HepG2 (cell line): Measurements from ENCODE around the gene DBX2. TPM values are rescaled to one million over a fixed set of nuclear protein-coding genes. Genes with fewer than 3 reads are reported as not detected.

Experiments
- ATAC-seq: fragments of 200-7000 bp; cut with Tn5 transposase; 3 replicates; pipeline ENCODE4 v1.9.1; 2020; ENCODE audit warnings: mild to moderate bottlenecking, moderate library complexity
- BruUV-seq: library from RNA; stranded (reverse); fragments of 400-500 nt; replicated peaks from 2 replicates; lab custom pipeline; 2021; lab: Mats Ljungman, UMichigan
- CTCF ChIA-PET: fragments of 300-600 bp; formaldehyde crosslinking; extraction: SDS; loops from one replicate; lab custom pipeline; 2021; ENCODE audit warnings: low total read pairs, inconsistent platforms, low intra/inter-chr PET ratio; lab: Yijun Ruan, JAX
- POLR2A ChIA-PET: fragments of 350-600 bp; sonication (Branson Sonifier 250); formaldehyde crosslinking; loops from one replicate; lab custom pipeline; 2020; ENCODE audit warnings: antibody characterized with exemption, inconsistent platforms; lab: Yijun Ruan, JAX
- DNase-seq: peaks from one replicate; pipeline ENCODE4 v3.0.0-alpha.2; 2015; ENCODE audit warnings: low spot score
- FAIRE-seq: peaks from 3 replicates; lab custom pipeline; 2011; peaks lifted over from hg19 to GRCh38; lab: Jason Lieb, UNC
- H2AFZ ChIP-seq: one replicate; pipeline ENCODE4 v1.6.1; 2011; ENCODE audit warnings: low read length, inconsistent platforms
- H3K27ac ChIP-seq: fragments of 300-600 bp; 3 replicates; pipeline ENCODE4 v1.8.0; 2011; ENCODE audit warnings: mixed run types, mild to moderate bottlenecking, mixed read lengths, low read length, inconsistent platforms; ENCODE audit not compliant: insufficient read depth; ENCODE audit errors: extremely low read length
- H3K27me3 ChIP-seq, 2 experiments: fragments of 200-600 bp in 1 of 2; 2 replicates in 1 of 2; 3 replicates in 1 of 2; pipeline versions ENCODE4 v1.6.0 to v1.8.0; 2011; ENCODE audit warnings: low read length in 2 of 2, mild to moderate bottlenecking in 2 of 2, moderate library complexity in 2 of 2, inconsistent platforms in 1 of 2; ENCODE audit not compliant: insufficient read depth in 2 of 2, control insufficient read depth in 1 of 2
- H3K36me3 ChIP-seq, 2 experiments: fragments of 200-600 bp in 1 of 2; replicated peaks in 1 of 2; 2 replicates in 1 of 2; 3 replicates in 1 of 2; pipeline versions ENCODE4 v1.5.1 to v1.8.0; 2011; ENCODE audit warnings: low read length in 2 of 2, inconsistent platforms in 1 of 2; ENCODE audit not compliant: insufficient read depth in 2 of 2, control insufficient read depth in 1 of 2
- H3K4me1 ChIP-seq: 2 replicates; pipeline ENCODE4 v1.5.1; 2012; ENCODE audit warnings: low read length, inconsistent platforms; ENCODE audit not compliant: insufficient read depth
- H3K4me2 ChIP-seq: 2 replicates; pipeline ENCODE4 v1.6.0; 2011; ENCODE audit warnings: low read depth, low read length, inconsistent platforms
- H3K4me3 ChIP-seq, 3 experiments: fragments of 200-600 bp in 1 of 3; sonication (generic), shearing (Covaris generic) in 1 of 3; replicated peaks in 1 of 3; 2 replicates each; pipeline ENCODE4 v1.5.1; 2011 to 2016; ENCODE audit warnings: low read length in 3 of 3, inconsistent platforms in 2 of 3, low read depth in 2 of 3, mild to moderate bottlenecking in 2 of 3, control low read depth in 1 of 3, mixed read lengths in 1 of 3; ENCODE audit not compliant: insufficient read depth in 1 of 3
- H3K79me2 ChIP-seq: one replicate; pipeline ENCODE4 v1.6.1; 2011; ENCODE audit warnings: low read length, inconsistent platforms; ENCODE audit not compliant: insufficient read depth
- H3K9ac ChIP-seq: 2 replicates; pipeline ENCODE4 v1.6.0; 2011; ENCODE audit warnings: mild to moderate bottlenecking, low read depth, low read length, inconsistent platforms; ENCODE audit not compliant: insufficient read depth
- H3K9me3 ChIP-seq: 2 replicates; pipeline ENCODE4 v1.5.1; 2012; ENCODE audit warnings: mild to moderate bottlenecking, low read length
- H4K20me1 ChIP-seq: 2 replicates; pipeline ENCODE4 v1.6.0; 2011; ENCODE audit warnings: inconsistent platforms, mild to moderate bottlenecking, low read length, moderate library complexity; ENCODE audit not compliant: insufficient read depth
- AHDC1 ChIP-seq: sonication (generic); formaldehyde crosslinking; IDR thresholded peaks from 2 replicates; pipeline ENCODE4 v1.5.1; 2020; ENCODE audit warnings: mild to moderate bottlenecking, missing genetic modification reagents, borderline replicate concordance
- CBX2 ChIP-seq, 2 experiments: fragments of 200-600 bp in 1 of 2; sonication (generic); formaldehyde crosslinking in 1 of 2; IDR thresholded peaks; 2 replicates each; pipeline versions ENCODE4 v1.7.0 to v1.8.1; 2018 to 2022; ENCODE audit warnings: low read depth in 2 of 2, low read length in 1 of 2, mild to moderate bottlenecking in 1 of 2, missing genetic modification reagents in 1 of 2
- E2F1 ChIP-seq: sonication (generic); formaldehyde crosslinking; IDR thresholded peaks from 2 replicates; pipeline ENCODE4 v1.5.0; 2020; ENCODE audit warnings: missing genetic modification reagents
- FOXA3 ChIP-seq: IDR thresholded peaks from 2 replicates; pipeline ENCODE4 v1.6.1; 2016; ENCODE audit warnings: missing genetic modification reagents, missing compliant biosample characterization
- IKZF1 ChIP-seq: fragments of 450-650 bp; IDR thresholded peaks from 2 replicates; pipeline ENCODE4 v1.7.1; 2016
- NPAS2 ChIP-seq: sonication (generic); formaldehyde crosslinking; IDR thresholded peaks from 2 replicates; pipeline ENCODE4 v1.8.0; 2022; ENCODE audit warnings: mild to moderate bottlenecking, missing genetic modification reagents, borderline replicate concordance
- SP1 ChIP-seq, 2 experiments: fragments of 450-650 bp in 1 of 2; sonication (generic) in 1 of 2; formaldehyde crosslinking in 1 of 2; IDR thresholded peaks; 2 replicates each; pipeline versions ENCODE4 v1.4.0 to v1.6.1; 2016 to 2020; ENCODE audit warnings: missing genetic modification reagents in 1 of 2
- SUZ12 ChIP-seq: fragments of 150-350 bp; IDR thresholded peaks from 2 replicates; pipeline ENCODE4 v1.6.1; 2014; ENCODE audit warnings: low read depth, low read length
- YY1 ChIP-seq: IDR thresholded peaks from 2 replicates; pipeline ENCODE4 v1.6.1; 2011; ENCODE audit warnings: low read length, low read depth, moderate library complexity, mild to moderate bottlenecking; ENCODE audit not compliant: insufficient read depth, insufficient replicate concordance
- ZFP41 ChIP-seq: sonication (generic); formaldehyde crosslinking; IDR thresholded peaks from 2 replicates; pipeline ENCODE4 v1.4.0; 2020; ENCODE audit warnings: mild to moderate bottlenecking, missing genetic modification reagents, borderline replicate concordance
- ZMYM4 ChIP-seq: sonication (generic); formaldehyde crosslinking; IDR thresholded peaks from 2 replicates; pipeline ENCODE4 v1.8.1; 2023; ENCODE audit warnings: mild to moderate bottlenecking, missing genetic modification reagents
- ZNF12 ChIP-seq: sonication (generic); formaldehyde crosslinking; IDR thresholded peaks from 2 replicates; pipeline ENCODE4 v1.5.0; 2020; ENCODE audit warnings: missing genetic modification reagents
- ZNF274 ChIP-seq: sonication (generic); formaldehyde crosslinking; IDR thresholded peaks from 2 replicates; pipeline ENCODE4 v1.5.1; 2020; ENCODE audit warnings: mild to moderate bottlenecking, missing genetic modification reagents
- ZNF326 ChIP-seq: sonication (generic); formaldehyde crosslinking; IDR thresholded peaks from 2 replicates; pipeline ENCODE4 v1.4.0; 2020; ENCODE audit warnings: missing genetic modification reagents, borderline replicate concordance
- ZNF557 ChIP-seq: sonication (generic); formaldehyde crosslinking; IDR thresholded peaks from 2 replicates; pipeline ENCODE4 v1.4.0; 2020; ENCODE audit warnings: missing genetic modification reagents
- ZSCAN30 ChIP-seq: sonication (generic); formaldehyde crosslinking; IDR thresholded peaks from 2 replicates; pipeline ENCODE4 v1.5.0; 2020; ENCODE audit warnings: mild to moderate bottlenecking, missing genetic modification reagents
- WGBS: methylation state at CpG from one replicate; pipeline ENCODE4 v1.1.6; 2017; ENCODE audit warnings: low lambda C conversion rate; 5-methylcytosine and 5-hydroxymethylcytosine counted together
- in situ Hi-C: cut with HindIII; loops from 2 replicates; pipeline ENCODE4 v1.10.0; 2017; ENCODE audit warnings: low pct_unique_long_range_greater_than_20kb; ENCODE audit not compliant: extremely low pct_ligation_motif_present
- intact Hi-C: fragments of 100-400 bp; cut with micrococcal nuclease; formaldehyde crosslinking; loops from one replicate; pipeline ENCODE4 v1.10.0; 2022; ENCODE audit not compliant: unreplicated experiment
- polyA plus RNA-seq, 8 experiments: library from polyadenylated mRNA; depleted of rRNA in 3 of 8; stranded (reverse) in 7 of 8; unstranded in 1 of 8; fragments of >200 nt; fragmentation: Illumina TruSeq in 4 of 8; extraction: Trizol in 4 of 8; gene quantifications; 2 replicates each; pipeline versions ENCODE4 v1.2.1 to v1.2.3, GENCODE V29; 2011 to 2016; ENCODE audit warnings: low read depth in 4 of 8, missing spikeins in 1 of 8, mixed read lengths in 1 of 8; ENCODE audit not compliant: insufficient read depth in 1 of 8
- total RNA-seq, 5 experiments: library from RNA; depleted of rRNA; stranded (reverse); fragments of >200 nt; fragmentation: Illumina TruSeq; extraction: Trizol; gene quantifications; 2 replicates each; pipeline ENCODE4 v1.2.3, GENCODE V29; 2016; ENCODE audit warnings: low read depth in 1 of 5

The DBX2 gene
- total and polyA plus RNA-seq, 2 of the 13 experiments (the other 11 are each of a cell fraction or from before 2014, with no cell fraction given) = not detected

GRCh38 chr12:45051572-45052125 is 750 bp upstream of the DBX2 start:
- no peak for DNase-seq
- BruUV-seq = no TSS peak
- ChIA-PET CTCF (no interaction called here), POLR2A (no interaction called here)
- Histone ChIP-seq H3K9me3 (no peaks in the 10 kb centered on the region), H2AFZ (no peak overlapping the region), H4K20me1 (no peaks in the 10 kb centered on the region), H3K27ac (no peak overlapping the region), H3K4me2 (no peak overlapping the region), H3K79me2 (no peaks in the 10 kb centered on the region), H3K27me3 (peaks cover 6 to 34% of the 10 kb centered on the region in 2 experiments), H3K36me3 (no peaks in the 10 kb centered on the region), H3K4me1 (no peaks in the 10 kb centered on the region), H3K4me3 (no peak overlapping the region; a peak in 1 of 6 replicates), H3K9ac (no peak overlapping the region)
- TF ChIP-seq AHDC1 (CRISPR knock-in tag) = no peak
- no peak for TF ChIP-seq SP1 (IDR thresholded peaks at IDR 0.05)
- no peak for TF ChIP-seq SP1 (CRISPR knock-in tag; IDR thresholded peaks at IDR 0.05)
- no peak for TF ChIP-seq ZFP41
- no peak for TF ChIP-seq E2F1 (CRISPR knock-in tag)
- no peak for TF ChIP-seq IKZF1
- TF ChIP-seq YY1 = no peak
- no peak for TF ChIP-seq NPAS2 (CRISPR knock-in tag)
- no peak for TF ChIP-seq ZNF326
- TF ChIP-seq ZNF12 (CRISPR knock-in tag) = no peak
- TF ChIP-seq CBX2 (IDR thresholded peaks at IDR 0.05; ENCODE audit: low read depth, low read length) = no peak
- no peak for TF ChIP-seq CBX2 (CRISPR knock-in tag; IDR thresholded peaks at IDR 0.05; ENCODE audit: low read depth)
- TF ChIP-seq ZNF274 (CRISPR knock-in tag) = no peak
- no peak for TF ChIP-seq ZMYM4 (CRISPR knock-in tag)
- no peak for TF ChIP-seq FOXA3
- no peak for TF ChIP-seq SUZ12
- TF ChIP-seq ZNF557 (CRISPR knock-in tag) = no peak
- TF ChIP-seq ZSCAN30 = no peak
- no peak for FAIRE-seq
- WGBS = 17% methylated on average over 15 of the region's 17 CpGs
- ATAC-seq = peak; percentile 23; the same call in 2 of the 3 replicates
- in situ Hi-C loops = no loop called here
- intact Hi-C loops = no loop called here
